GM08714 (cell line): ENCODE measurements around the gene ECHS1.
"Not testable (repeated sequence)": the region's sequence is repeated elsewhere in the genome, so short reads cannot be mapped to it uniquely, and the experiment has no call there.

Source experiments
- H3K4me3 ChIP-seq: fragments of 200-500 bp; sonication (Bioruptor generic); 2 replicates; pipeline ENCODE4 v1.5.1; 2014; ENCODE audit warnings: mild to moderate bottlenecking, low read length, inconsistent platforms
- ZNF274 ChIP-seq: IDR thresholded peaks from 2 replicates; pipeline ENCODE4 v1.6.1; 2012; ENCODE audit warnings: mild to moderate bottlenecking, low read depth, low read length

The ECHS1 gene

DNA sequence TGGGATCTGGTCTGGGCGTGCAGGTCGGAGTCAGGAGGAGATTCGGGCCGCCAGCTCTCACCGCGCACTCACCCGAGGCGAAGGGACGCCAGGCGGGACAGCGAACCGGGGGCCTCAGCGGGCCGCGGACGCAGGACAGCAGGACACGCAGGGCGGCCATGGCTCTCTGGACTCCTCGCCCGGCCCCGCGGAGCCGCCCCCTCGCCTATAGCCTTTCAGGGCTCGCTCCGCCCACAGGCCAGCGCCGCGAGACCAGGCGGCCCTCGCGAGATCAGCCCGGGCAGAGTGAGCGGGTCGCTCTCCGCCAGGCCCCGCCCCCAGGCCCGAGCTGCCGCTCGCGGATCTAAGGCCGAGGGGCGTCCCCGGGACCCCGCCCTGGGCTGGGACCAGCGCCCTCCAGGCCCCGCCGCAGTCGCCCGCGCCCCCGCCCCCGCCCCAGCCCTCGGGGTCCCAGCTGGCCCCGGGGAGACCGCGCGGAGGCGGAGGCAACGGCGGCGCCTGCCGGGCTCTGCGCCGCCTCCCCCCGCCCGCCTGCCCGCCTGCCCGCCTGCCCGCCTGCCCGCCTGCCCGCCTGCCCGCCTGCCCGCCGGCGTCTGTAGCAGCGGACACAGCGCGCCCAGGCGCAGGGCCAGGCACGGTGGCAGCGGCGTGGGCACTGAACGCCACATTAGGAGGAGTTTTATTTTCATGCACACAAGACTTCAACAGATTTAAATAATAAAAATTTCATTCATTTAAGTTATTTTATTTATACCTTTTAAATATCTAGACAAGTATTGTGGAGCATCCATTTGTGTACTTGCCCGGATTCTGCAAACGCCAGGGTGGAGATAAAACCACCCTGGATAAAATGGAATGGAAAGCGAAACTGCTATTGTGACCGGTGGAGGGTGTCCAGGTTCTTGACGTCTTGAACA, at the start of gene ECHS1:
Gene ECHS1, minus strand, starts transcription at position 181 of the 917 bp plus-strand sequence. Its CDS starts 21 bp downstream, at position 160.
- H3K4me3 ChIP-seq, result peak within 1 kb of the TSS; percentile 70
- TF ChIP-seq ZNF274, result no peak

DNA sequence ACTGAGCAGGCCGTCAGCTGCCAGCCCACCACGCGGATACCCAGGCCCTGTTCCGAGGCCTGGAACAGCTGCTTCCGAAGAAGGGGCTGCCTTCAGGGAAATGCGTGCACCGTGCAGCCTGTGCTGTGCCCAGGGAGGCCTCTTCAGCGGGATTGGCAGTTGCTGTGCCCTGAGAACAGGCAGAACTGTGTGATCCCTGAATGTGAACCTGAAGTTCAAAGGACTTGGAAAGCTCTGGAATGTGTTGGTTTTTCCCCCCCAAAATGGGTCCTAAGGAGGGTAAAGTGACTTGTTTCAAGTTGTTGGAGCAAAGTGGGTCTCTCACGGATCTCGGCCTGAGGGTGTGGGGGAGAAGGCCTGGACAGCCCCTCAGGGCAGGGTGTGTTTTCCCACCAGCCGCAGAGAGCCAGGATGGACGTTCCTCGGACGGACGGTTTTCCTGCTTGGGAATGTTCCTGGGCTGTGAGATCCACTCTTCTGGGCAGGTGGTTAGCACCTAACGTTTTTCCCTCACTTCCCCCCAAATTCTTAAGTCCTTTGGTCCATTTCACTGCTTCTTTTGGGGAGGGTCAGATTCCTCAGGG, 49.2 kb upstream of the ECHS1 start:
- no peak for TF ChIP-seq ZNF274
- H3K4me3 ChIP-seq, result no peak overlapping the region

DNA sequence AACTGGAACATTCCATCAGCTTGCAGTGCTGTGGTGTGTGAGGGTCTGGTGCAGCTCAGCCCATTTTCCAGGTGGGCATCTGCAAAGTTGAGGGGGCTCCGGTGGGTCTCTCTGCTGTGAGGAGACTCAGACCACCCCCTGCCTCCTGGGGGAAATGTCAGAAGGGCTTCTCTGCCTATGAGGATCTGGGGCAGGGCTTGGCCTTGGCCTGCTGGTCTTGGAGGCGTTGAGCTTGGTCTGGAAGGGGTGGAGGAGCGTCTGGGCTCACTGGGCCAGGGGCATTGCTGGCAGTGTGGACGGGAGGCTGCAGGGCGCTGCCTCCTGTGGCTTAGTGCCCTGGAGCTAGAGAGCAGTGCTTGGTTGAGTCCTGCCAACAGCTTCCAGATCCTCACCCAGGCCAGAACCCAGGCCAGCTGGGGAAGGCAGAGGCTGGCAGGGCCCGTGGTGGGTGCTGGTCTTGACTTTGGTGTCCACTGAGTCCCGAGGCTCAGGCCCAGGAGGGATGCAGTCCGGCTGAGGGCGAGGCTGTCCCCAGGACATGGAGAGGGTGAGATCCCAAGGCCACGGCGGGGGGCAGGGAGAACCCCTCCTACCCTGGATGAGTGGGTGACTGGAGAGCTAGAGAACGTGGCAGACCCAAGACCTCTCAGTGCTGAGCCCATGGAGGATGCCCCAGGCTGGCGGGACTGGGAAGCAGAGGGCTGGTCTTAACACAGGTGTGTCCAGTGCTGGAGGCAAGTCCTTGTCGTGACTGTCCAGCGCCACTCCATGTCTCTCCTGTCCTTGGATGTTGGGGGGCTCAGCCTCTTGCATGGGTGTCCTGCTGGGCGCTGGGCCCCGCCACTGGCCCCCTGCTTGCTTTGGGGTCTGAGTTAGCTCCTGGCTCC, 48.4 kb upstream of the ECHS1 start:
- no peak overlapping the region for H3K4me3 ChIP-seq
- TF ChIP-seq ZNF274, result no peak

DNA sequence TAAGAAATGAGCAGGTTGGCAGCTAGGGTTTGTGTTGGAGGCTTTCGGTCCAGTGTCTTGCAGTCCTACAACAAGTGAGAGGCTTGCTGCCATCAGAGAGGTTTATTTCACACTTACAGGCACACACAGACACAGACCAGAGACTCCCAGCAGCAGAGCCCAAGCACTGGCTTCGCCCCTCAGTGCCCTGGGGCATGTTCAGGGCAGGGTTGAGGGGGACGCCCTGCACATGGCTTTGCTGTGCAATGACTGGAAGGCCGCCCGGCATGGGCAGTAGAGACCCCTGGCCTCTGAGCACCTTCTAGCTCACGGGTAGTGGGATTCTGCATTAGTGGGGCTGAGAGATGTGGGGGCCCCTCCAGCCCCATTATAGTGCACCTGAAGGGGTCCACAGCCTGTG, 47.4 kb upstream of the ECHS1 start:
- TF ChIP-seq ZNF274, result no peak
- no peak overlapping the region for H3K4me3 ChIP-seq

- H3K4me3 ChIP-seq, result no peak overlapping the region
- TF ChIP-seq ZNF274, result no peak
Observed at GRCh38 chr10:133420028-133420427, 46.9 kb upstream of the ECHS1 start.

DNA sequence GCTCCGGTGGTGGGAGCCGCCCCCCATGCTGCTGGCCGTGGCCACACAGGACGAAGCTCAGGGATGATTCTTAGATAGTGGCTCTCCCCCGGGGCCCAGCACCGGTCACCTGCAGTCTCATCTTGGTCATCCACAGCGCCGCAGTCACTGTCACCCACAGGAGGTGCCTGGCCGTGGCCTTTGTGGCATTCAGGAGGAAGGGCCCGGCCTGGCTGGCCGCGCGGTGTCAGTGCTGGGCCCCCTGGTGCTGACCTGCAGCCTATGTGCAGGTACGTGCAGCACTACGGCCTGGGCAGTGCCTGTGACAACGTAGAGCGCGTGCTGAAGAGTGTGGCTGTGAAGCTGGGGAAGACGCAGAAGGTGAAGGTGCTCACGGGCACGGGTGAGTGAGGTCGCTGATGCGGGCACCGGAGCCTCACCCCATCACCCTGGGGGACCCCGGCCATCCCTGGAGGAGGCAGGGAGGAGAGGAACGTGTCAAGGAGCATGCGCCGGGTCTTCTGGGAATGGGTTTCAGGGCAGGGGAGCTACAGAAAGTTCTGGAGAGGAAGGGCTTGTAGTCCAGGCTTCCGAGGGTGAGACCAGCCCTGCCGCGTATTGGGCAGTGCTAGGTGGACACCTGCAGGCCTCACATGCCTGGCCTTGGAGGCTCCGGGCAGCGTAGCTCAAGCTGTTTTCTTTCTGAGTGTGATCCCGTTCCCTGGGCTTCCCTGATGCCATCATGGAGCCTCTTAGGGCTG, 46.2 kb upstream of the ECHS1 start:
- H3K4me3 ChIP-seq, result no peak overlapping the region
- no peak for TF ChIP-seq ZNF274

GRCh38 chr10:133418289-133418993, 45.3 kb upstream of the ECHS1 start:
- TF ChIP-seq ZNF274, result no peak
- H3K4me3 ChIP-seq, result no peak overlapping the region

GRCh38 chr10:133415752-133416151, 42.6 kb upstream of the ECHS1 start:
- TF ChIP-seq ZNF274, result no peak
- H3K4me3 ChIP-seq, result no peak overlapping the region

DNA sequence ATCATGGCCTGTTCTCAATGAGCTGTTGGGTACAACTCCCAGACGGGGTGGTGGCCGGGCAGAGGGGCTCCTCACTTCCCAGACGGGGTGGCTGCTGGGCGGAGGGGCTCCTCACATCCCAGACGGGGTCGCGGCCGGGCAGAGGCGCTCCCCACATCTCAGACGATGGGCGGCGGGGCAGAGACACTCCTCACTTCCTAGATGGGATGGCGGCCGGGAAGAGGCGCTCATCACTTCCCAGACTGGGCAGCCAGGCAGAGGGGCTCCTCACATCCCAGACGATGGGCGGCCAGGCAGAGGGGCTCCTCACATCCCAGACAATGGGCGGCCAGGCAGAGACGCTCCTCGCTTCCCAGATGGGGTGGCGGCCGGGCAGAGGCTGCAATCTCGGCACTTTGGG, 41.2 kb upstream of the ECHS1 start:
- H3K4me3 ChIP-seq, result not testable (repeated sequence)

DNA sequence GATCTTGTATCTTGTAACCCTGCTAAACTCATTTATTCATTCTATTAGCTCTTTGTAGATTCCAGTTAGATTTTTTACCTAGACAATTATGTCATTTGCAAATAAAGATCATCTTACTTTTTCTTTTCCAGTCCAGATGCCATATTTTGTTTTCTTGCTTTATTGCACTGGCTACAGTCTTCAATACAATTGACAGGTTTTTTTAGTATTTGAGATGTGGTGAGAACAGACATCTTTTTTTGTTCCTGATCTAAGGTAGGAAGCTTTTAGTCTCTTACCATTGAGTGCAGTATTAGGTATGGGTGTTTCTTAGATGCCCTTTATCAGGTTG, 39.2 kb upstream of the ECHS1 start:
- no peak for TF ChIP-seq ZNF274
- H3K4me3 ChIP-seq, result no peak overlapping the region

DNA sequence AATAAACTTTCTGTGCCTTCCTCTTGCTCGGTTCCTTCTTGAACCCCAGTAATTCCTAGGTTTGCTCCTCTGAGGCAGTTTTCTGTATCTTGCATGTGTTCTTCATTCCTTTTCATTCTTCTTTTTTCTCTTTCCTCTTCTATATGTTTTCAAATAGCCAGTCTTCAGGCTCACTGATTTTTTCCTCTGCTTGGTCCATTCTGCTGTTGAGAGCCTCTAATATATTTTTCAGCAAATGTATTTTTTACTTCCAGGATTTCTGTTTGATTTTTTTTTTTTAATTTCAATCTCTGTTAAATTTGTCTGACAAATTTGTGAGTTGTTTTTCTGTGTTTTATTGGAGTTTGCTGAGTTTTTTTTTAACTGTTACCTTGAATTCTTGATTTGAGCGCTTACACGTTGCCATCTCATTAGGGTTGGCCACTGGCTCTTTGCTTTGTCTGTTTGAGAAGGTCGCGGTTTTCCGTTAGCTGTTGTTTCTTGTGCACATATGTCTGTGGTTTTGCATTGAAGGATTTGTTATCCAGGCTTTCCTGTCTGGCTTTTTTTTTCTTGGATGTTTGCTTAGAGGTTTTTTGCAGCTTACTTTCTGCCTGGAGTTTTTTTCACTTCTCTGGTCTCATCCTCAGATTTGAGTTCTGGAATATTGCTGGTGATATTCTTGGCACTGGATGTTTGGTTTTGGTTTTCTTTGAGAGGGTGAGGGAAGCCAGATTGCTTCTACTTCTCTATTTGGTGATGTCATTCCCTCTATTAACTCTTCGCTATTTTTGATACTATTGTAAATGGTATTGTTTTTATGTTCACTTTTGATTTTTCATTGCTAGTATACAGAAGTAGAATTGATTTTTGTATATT, 38.6 kb upstream of the ECHS1 start:
- TF ChIP-seq ZNF274, result no peak
- no peak overlapping the region for H3K4me3 ChIP-seq

DNA sequence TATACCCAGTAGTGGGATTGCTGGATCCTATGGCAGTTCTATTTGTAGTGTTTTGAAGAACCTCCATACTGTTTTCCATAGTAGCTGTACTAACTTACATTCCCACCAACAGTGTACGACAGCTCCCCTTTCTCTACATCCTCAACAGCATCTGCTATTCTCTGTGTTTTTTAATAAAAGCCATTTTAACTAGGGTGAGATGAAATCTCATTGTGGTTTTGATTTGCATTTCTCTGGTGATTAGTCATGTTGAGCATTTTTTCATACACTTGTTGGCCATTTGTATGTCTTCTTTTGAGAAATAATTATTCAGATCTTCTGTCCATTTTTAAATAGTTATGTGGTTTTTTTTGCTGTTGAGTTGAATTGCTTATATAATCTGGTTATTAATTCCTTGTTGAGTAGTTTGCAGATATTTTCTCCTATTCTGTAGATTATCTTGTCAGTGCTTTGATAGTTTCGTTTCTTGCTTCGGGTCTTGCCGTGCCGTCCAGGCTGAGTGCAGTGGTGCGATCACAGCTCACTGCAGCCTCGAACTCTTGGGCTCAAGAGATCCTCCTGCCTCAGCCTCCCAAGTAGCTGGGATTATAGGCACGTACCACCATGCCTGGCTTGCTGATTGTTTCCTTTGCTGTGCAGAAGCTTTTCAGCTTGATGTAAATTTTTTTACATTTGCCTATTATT, 32.8 kb upstream of the ECHS1 start:
- no peak overlapping the region; the same call in 1 of the 2 replicates for H3K4me3 ChIP-seq
- no peak for TF ChIP-seq ZNF274

DNA sequence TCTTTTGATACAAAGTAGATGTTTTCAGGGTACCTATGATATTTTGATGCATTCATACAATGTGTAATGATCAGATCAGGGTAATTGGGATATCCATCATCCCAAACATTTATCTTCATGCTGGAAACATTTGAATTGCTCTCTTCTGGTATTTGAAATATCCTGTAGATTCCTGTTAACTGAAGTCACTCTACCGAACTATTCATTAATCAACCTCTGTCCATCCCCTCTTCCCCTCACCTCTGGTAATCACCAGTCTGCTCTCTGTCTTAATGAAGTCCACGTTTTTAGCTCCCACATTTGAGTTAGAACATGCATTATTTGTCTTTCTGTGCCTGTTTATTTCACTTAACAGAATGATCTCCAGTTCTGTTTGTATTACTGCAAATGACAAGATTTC, 32.1 kb upstream of the ECHS1 start:
- no peak for TF ChIP-seq ZNF274
- H3K4me3 ChIP-seq, result no peak overlapping the region
